Measurements from ENCODE around the gene SLC16A11. TPM values are rescaled to one million over a fixed set of nuclear protein-coding genes. Genes with fewer than 3 reads are reported as not detected.
"Not testable (repeated sequence)": the region's sequence is repeated elsewhere in the genome, so short reads cannot be mapped to it uniquely, and the experiment has no call there.

SLC16A11 gene
- total RNA-seq, 1 experiment from 2014 or later: not detected

- H3K27ac Mint-ChIP-seq (ENCODE audit: unreplicated experiment): no peak overlapping the region
- no peaks in the 10 kb centered on the region for H3K27me3 Mint-ChIP-seq (ENCODE audit: unreplicated experiment)
- TF ChIP-seq CTCF (IDR thresholded peaks at IDR 0.05; ENCODE audit: unreplicated experiment): no peak
- no TSS peak for BruUV-seq (replicated peaks)
- H3K9me3 Mint-ChIP-seq (ENCODE audit: low read depth, unreplicated experiment): no peaks in the 10 kb centered on the region
- CTCF ChIA-PET: no interaction called here
- DNase-seq: no peak
- no peak overlapping the region for H3K4me3 Mint-ChIP-seq (ENCODE audit: low read depth, unreplicated experiment)
- peaks cover 7% of the 10 kb centered on the region for H3K4me1 Mint-ChIP-seq (ENCODE audit: low read depth, unreplicated experiment)
- intact Hi-C loops (cut with micrococcal nuclease; ENCODE audit: unreplicated experiment): no loop called here
- peaks cover 14% of the 10 kb centered on the region for H3K36me3 Mint-ChIP-seq (ENCODE audit: insufficient read depth, unreplicated experiment)
Measured at GRCh38 chr17:6994118-6994598, 49.7 kb downstream of the SLC16A11 start.

- CTCF ChIA-PET; H3K4me1 Mint-ChIP-seq (ENCODE audit: low read depth, unreplicated experiment); H3K27ac Mint-ChIP-seq (ENCODE audit: unreplicated experiment); H3K4me3 Mint-ChIP-seq (ENCODE audit: low read depth, unreplicated experiment); intact Hi-C loops (cut with micrococcal nuclease; ENCODE audit: unreplicated experiment); DNase-seq; H3K9me3 Mint-ChIP-seq (ENCODE audit: low read depth, unreplicated experiment); H3K27me3 Mint-ChIP-seq (ENCODE audit: unreplicated experiment); BruUV-seq (replicated peaks): not testable (repeated sequence)
- peaks cover 14% of the 10 kb centered on the region for H3K36me3 Mint-ChIP-seq (ENCODE audit: insufficient read depth, unreplicated experiment)
Measured at GRCh38 chr17:6993613-6994056, 50.3 kb downstream of the SLC16A11 start.

Other genes with a start within 250 kb of the SLC16A11 start
- not detected in 2 replicates for gene TEKT1, start 212.4 kb downstream of the SLC16A11 start, total RNA-seq (2022)
- gene ALOX12, start 48.0 kb downstream of the SLC16A11 start, total RNA-seq (2022): not detected in 2 replicates
- 120 and 124 TPM in 2 replicates for gene RNASEK, start 31.5 kb downstream of the SLC16A11 start, total RNA-seq (2022)
- gene BCL6B, start 21.0 kb downstream of the SLC16A11 start, total RNA-seq (2022): not detected in 2 replicates
- 10.4 and 11.6 TPM in 2 replicates for gene SLC16A13, start 8.1 kb downstream of the SLC16A11 start, total RNA-seq (2022)
- gene CLEC10A, start 36.2 kb upstream of the SLC16A11 start, total RNA-seq (2022): not detected in 2 replicates
- not detected in 2 replicates for gene ASGR2, start 70.7 kb upstream of the SLC16A11 start, total RNA-seq (2022)
- gene ASGR1, start 135.3 kb upstream of the SLC16A11 start, total RNA-seq (2022): 0.26 TPM in 1 of 2 replicates, not detected in the other
- 2.0 and 4.6 TPM in 2 replicates for gene DLG4, start 175.7 kb upstream of the SLC16A11 start, total RNA-seq (2022)
- gene ACADVL, start 175.8 kb upstream of the SLC16A11 start, total RNA-seq (2022): 552 and 615 TPM in 2 replicates
- 44.8 and 45.7 TPM in 2 replicates for gene DVL2, start 190.4 kb upstream of the SLC16A11 start, total RNA-seq (2022)
- 30.2 and 31.6 TPM in 2 replicates for gene PHF23, start 195.4 kb upstream of the SLC16A11 start, total RNA-seq (2022)
- gene GABARAP, start 198.4 kb upstream of the SLC16A11 start, total RNA-seq (2022): 183 and 188 TPM in 2 replicates
- gene CTDNEP1, start 207.6 kb upstream of the SLC16A11 start, total RNA-seq (2022): 85.2 and 85.3 TPM in 2 replicates
- 20.3 and 21.3 TPM in 2 replicates for gene ELP5, start 208.1 kb upstream of the SLC16A11 start, total RNA-seq (2022)
- gene CLDN7, start 218.4 kb upstream of the SLC16A11 start, total RNA-seq (2022): 266 and 314 TPM in 2 replicates
- gene SLC2A4, start 237.6 kb upstream of the SLC16A11 start, total RNA-seq (2022): 0.19 and 0.20 TPM in 2 replicates

Measured in Calu3 (cell line).